Smooth muscle cell of the brain vasculature (primary cell): ENCODE measurements around the gene CHMP5.

ENCODE experiments used
- DNase-seq: peaks from one replicate; pipeline ENCODE4 v3.0.0-alpha.2; 2012; ENCODE audit warnings: low read depth, low spot score

The CHMP5 gene

DNA sequence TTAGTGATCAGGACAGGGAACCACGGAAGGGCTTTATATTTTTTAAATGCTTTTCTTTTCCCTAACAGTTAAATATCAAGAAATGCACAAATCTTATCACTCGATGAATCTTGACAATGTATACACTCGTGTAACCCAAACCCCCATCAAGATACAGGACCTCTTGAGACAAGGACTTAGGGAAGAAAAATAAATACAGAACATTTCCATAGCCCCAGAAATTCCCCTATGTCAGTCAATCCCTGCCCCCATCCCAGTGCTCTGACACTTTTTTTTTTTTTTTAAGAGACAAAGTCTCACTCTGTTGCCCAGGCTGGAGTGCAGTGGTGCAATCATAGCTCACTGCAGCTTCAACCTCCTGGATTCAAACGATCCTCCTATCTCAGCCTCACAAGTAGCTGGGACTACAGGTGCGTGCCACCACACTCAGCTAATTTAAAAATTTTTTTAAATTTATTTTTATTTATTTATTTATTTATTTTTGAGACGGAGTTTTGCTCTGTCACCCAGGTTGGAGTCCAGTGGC is 22.2 kb upstream of the CHMP5 start:
- no peak for DNase-seq

DNA sequence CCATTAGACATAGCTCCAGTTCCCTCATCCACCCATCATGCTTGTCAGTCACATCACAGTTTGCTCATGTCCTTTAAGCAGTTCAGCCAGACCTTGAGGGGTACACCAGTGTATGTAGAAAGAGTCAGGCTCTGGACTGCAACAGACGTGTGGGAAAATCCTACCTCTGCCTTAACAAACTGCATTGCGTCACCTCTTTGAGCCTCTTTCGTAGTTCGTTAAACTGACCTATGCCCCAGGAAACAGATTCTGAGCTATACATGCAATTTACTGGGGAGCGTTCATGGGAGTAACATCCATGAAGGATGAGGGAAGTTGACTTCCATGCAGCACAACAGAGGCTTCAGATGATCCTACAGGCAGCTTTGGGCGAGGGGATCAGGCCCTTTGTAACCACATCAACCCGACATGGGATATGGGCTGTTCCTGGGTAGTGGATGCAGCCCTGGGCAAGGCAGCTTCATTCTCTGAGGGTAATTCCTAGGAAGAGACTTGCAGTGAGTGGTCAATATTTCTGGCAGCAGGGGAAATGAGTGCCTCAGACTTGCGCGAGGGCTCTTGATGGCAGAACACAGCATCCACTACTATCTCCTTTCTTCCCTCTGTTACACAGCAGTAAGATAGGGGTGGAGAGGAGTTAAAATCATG is 20.6 kb upstream of the CHMP5 start:
- DNase-seq: no peak

GRCh38 chr9:33245341-33245740 is 19.5 kb upstream of the CHMP5 start:
- DNase-seq: no peak

GRCh38 chr9:33246269-33246860 is 18.5 kb upstream of the CHMP5 start:
- no peak for DNase-seq

DNA sequence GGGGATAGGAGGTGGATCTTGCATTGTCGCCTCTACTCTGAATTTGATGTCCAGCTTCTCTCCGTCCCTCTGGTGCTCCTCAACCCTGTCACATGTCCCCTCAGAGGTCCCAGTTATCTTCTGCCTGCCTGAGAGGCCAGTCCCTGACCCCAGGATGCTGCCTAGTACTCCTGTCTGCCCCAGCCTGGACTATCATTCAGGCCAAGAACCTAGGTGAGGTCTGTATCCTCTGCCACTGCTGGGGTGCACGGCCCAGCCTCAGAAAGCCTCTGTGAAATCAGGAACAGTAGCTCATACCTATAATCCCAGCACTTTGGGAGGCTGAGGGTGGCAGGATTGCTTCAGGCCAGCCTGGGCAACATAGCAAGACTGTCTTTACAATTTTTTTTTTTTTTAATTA is 16.2 kb upstream of the CHMP5 start:
- DNase-seq: no peak

GRCh38 chr9:33249087-33249658 is 15.7 kb upstream of the CHMP5 start:
- DNase-seq: no peak

DNA sequence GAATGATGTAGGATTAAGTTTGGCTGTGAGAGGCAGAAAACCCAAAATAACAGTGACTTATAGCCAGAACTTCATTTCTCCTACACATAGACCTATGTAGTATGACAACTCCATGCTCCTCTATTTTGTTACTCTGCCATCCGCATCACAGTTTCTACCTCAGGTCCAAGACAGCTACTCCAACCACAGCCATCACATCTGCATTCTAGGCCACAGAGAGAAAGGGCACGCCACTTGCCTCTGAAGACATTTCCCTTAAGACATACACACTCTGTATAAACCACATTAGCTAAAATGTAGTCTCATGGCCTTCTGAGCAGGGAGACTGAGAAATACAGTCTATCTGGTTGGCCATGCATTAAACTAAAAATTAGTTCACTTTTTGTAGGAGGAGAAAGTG is 14.9 kb upstream of the CHMP5 start:
- DNase-seq: no peak

GRCh38 chr9:33250458-33250995 is 14.3 kb upstream of the CHMP5 start:
- DNase-seq: no peak

DNA sequence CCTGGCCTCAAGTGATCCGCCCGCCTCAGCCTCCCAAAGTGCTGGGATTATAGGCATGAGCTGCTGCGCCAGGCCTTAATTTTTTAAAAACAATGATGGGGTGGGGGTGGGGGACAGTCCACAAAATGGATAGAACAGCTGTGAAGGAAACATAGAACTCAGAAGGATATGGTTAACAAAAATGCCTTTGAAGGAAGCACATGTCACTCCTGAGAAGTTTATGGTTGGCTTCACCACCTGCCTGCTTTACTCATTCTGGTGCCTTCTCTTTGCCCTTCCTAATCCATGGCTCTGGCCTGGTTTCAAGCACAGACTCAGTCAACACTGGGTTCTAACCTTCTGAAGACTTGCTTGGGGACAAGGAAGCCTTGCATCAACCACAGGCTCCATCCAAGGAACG is 10.6 kb upstream of the CHMP5 start:
- no peak for DNase-seq

GRCh38 chr9:33255014-33255413 is 9.8 kb upstream of the CHMP5 start:
- no peak for DNase-seq

DNA sequence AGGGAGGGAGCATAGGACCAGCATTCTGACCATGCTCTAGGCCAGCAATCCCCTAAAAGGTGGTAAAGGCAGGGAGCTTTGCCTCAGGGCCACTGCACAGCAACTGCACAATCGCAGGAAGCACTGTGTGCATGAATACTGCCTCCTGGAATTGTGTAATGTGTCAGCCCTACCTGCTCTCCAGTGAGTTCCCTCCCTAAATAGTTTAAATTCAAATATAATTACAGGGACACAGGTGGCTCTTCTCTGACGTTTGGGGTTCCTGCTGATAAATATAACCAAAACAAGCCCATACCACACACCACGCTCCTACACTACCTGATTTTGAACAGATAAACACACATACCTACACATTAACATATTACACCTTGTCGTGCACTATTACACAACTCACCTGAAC is 9.4 kb upstream of the CHMP5 start:
- no peak for DNase-seq

DNA sequence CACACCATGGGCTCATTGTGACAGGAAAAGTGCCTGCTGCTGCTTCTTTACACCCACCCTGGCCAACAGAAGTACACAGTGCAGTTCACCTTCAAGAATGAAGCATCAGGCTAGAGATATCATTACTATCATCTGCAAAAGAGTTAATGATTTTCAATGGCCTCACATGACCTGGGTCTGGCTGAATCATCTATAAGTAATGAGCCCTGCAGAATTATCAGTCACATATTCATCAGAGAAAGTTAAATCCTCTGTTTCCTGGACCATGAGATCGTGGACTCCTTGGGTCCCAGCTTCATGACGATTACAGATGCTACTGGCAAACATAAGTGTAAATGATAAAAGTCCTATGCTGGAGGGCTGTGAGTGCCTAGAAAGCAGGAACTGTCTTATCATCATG is 8.6 kb upstream of the CHMP5 start:
- no peak for DNase-seq

DNA sequence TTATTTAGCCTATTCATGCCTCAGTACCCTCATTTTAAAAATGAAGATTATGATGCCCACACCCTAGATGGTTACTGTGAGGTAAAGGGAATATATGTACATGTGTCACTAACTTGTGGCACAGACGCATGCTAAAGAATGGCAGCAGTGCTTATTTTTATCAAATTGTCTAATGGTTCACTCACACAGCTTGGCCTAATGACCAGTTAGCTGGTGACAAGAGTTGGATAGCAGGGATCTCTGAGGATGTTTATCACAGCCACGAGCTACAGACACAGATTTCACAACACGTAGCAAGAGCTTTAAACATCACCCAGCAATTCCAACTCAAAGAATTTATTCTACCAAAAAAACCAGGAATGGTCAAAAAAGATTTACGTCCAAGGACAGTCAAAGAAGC is 7.6 kb upstream of the CHMP5 start:
- no peak for DNase-seq

- no peak for DNase-seq
Observed at GRCh38 chr9:33260372-33260771, 4.5 kb upstream of the CHMP5 start.

DNA sequence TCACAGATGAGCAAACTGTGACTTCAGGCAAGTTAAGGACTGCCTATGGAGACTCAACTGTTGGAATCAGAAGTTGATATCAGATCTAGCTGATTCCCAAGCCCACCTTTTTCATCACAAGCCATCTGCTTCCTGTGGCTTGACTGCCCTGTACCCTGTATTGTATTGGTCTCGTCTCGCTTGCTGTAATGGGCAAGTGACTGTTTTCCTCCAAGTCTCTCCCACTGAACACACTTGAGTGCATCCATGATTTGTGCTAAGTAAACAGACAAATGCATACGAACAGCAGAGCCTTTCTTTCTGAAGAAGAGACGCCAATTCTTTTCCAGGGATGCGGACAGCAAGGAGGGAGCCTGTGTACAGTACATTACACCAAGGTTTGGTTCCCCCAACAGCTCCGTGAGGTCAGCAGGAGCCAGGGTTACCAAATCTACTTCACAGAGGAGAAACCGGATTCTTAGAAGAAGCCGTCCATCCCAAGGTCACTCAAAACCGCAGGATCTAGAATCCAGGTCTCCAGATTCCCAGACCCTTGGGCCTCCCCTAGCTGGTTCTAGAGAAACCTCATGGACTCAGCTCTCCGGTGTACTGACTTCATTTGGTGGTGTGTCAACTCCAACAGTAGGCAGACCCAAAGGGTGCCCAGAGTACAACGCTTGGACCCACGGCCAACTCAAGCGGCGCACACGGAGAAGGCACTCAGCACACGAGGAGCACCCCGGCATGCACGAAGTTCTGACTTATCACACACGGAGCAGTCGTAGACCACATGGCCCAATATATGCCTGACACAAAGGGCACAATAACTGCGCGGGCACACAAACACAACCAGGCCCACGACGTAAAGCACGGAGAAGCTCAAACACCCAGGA is 1.5 kb upstream of the CHMP5 start:
- DNase-seq: no peak

DNA sequence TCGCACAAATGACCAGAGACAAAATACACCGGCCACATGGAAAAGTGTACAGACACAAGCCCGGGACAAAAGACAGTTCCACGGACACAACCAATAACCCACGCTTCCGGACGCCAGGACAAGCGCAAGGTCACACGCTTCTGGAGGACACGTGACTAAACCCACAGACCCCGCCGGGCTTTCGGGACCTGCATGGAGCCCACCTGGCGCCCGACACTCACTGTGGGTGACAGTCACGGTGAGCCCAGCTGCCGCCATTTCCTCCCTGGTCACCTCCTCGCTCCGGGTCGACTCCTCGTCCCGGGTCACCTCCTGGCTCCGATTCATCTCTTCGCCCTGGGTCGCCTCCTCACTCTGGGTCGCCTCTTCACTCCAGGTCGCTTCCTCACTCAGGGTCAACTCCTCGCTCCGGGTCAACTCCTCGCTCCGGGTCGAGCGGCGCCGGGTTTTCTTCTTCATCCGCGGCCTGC is 811 bp upstream of the CHMP5 start:
- DNase-seq: no peak

DNA sequence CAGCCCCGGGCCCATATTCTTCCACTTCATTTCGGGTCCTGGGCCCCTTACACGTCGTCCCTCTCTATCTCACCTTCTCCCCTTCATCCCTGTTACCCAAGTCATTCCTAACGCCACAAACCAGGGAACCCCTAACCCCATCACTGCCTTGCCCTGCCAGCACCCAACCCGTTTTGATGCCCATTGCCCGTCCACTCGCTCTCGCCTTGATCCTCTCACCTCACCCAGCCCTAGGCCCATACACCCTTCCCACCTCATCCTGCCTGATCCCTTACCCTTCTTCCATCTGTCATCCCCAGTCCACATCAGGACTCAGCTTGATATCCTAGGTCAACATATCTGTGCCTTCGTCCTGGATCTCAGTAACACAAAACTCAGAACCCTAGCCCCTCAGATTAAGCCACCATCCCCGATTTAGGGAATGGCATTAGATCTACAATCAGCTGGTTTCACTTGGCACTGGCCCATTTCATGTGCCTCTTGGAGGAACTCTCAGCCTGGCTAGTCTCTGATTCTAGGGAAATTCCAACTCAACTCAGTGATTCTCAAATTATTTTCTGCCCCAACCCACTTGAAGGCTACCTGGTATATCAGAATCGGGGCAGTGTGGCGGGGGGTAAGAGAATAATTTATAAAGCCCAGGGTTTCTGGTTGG is 489 bp downstream of the CHMP5 start:
- no peak for DNase-seq

- no peak for DNase-seq
Observed at GRCh38 chr9:33267151-33267767, 2.4 kb downstream of the CHMP5 start.

- no peak for DNase-seq
Observed at GRCh38 chr9:33270146-33270545, 5.3 kb downstream of the CHMP5 start.

DNA sequence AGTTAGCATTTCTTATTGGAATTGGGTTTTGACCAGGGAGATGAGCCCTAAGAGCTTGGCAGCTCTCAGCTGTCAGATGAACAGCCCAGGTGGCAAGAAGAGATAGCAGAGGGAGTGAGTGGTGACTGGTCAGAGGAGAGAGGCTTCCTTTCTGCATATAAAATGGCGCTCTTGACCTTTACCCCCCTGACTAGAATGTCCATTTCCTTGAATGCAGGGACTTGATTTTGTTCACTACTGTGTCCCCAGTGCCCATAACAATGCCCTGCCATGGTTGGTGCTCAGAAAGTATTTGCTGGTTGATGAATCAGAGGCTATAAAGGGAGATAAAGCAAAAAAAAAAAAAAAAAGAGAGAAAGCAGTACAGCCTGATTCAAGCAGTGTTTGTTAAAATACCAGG is 7.2 kb downstream of the CHMP5 start:
- DNase-seq: no peak
